GM21529 (cell line): ENCODE measurements around the gene TRMT112.

Source experiments
- ATAC-seq: cut with Tn5 transposase; IDR thresholded peaks from one replicate; pipeline ENCODE4 v1.9.1; 2021; ENCODE audit not compliant: unreplicated experiment

TRMT112 gene

GRCh38 chr11:64276653-64277431 is 40.5 kb downstream of the TRMT112 start:
- no peak for ATAC-seq

GRCh38 chr11:64275841-64276240 is 41.5 kb downstream of the TRMT112 start:
- no peak for ATAC-seq

DNA sequence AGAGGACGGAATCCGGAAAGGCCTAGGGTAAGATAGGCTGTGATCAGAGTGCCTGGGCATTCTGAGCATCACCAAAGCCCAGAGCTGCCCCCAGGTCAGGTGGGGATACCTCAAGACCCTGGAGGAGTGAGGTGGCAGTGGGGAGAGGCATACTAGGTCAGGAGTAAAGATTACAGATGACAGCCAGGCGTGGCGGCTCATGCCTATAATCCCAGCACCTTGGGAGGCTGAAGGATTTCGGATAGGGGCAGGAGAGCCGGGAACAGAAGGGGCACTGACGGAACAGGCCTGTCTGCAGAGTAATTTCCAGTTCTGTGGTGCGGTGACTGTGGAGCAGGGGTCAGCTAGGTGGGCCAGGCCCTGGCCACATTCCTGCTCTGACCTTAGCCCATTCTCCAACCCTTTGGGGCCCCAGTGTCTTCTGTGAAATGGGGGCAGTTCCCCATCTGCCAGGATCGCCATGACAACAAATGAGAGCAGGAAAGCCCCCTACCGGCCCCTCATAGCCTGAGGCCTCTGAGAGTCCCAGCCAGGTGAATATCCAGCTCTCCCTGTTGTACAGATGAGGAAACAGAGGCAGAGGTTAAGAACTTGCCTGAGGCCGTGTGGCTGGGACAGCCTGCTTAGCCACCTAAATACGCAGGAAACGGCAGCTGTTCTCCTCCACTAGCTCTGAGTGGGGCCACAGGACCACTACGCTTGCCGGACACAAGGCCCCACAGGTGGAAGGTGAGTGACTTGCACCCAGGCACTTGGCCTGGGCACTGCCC is 42.1 kb downstream of the TRMT112 start:
- ATAC-seq = no peak

DNA sequence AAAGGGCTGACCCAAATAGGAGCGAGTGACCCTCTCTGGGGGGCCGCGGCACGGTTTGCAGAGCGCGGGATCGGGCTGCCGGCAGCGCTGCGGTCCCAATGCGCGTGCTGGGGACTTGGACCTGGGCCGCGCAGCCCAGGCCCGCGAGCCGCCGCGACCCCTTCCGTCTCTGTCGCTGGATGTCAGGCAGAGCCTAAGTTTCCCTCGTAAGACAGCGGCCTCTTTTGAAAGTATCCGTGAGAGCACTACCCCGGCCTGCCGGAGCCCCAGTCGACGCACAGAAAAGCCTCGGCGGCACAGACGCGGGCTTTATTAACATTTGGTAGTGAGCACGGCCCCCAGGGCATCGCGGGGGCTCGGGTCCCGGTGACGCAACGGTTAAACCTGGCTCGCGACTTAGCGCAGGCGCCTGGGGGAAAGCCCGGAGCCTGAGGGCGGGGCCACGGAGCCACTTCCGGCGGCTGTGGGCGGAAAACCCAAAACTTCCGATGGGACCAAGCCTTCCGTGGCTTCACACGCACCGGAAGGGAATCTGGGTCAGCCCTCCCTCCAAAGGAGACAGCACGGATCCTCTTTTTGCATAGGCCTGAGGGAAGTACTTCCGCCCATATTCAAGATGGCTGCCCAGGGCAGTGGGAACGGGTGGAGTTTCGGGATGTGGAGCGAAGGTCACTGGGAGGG is 47.7 kb downstream of the TRMT112 start:
- peak; percentile 62 for ATAC-seq

DNA sequence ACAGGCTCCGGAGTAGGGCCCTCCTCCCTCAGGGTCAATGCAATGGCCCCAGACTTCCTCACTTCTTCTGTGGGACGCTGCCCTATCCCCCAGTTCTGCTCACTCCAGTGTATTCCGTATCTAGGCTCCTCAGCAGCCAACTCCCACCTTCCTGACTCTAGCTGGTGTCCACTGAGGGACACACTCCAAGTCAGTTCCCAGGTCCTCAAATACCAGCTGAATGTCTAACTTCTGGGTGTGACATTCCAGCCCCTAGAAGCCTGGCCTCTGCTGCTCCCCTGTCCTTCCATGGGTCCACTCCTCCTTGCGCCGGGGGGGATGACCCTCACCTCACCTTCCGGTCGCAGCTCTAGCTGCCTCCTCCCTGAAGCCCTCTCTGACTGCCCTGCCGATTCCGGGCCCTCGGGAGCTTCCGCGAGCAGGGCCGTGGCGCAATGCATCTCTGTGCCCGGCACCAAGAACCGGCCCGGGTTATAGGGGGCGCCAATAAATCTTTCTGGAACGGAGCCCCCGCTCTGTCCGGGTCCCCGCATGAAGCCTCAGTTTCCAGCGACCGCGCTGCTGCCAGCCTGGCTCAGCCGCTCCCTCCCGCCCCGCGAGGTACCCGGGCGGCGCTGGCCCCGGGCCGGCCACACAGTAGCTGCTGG is 48.3 kb downstream of the TRMT112 start:
- ATAC-seq = peak; percentile 25

DNA sequence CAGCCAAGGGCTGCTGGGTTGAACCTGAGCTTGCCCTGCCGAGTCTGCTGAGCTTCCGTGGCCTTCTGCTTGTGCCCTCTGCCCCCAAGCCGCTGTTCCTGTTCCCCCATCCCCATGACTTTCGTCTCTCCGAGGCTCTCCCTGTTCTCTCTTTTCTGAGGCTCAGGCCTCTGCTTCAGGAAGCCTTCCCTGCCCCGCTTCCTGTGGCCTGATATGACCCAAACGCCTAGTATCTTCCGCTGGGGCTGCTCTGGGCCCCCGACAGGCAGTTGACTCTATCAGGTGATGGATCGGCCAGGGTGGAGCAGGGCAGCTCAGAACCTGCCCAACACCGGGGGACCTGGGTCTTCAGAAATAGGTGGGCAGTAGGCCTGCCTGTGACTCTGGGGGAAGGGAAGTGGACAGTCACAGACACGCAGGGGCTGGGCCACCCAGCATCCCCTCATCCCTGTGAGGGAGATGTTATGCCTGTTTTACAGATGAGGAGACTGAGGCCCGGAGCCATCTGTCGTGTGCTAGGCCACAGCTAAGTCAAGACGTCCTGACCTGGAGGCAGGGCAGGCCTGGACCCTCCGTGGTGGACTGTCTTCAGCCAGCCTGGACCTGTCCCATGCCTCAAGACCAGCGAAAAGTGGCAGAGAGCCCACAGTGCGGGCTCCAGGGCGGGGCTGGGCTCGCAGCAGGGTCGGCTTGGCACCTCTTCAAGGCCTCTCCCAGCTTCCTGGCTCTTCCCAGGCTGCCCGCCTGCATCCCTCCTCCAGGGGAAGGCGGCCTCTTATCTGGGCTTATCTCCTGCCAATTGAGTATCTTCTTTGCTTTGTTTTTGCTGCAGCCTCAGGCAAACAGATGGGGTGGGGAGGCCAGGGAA is 49.1 kb downstream of the TRMT112 start:
- ATAC-seq = no peak

GRCh38 chr11:64267207-64267945 is 50.0 kb downstream of the TRMT112 start:
- no peak for ATAC-seq
